Epithelial cell of esophagus (primary cell): ENCODE measurements around the gene FGD4.

ENCODE experiments used
- DNase-seq: peaks from one replicate; pipeline ENCODE4 v3.0.0; 2010; ENCODE audit warnings: low read depth
- H3K4me3 ChIP-seq: 2 replicates; pipeline ENCODE4 v1.5.1; 2011; ENCODE audit warnings: mild to moderate bottlenecking, low read length, control low read depth
- TF ChIP-seq, protein P1 (sequence below): IDR thresholded peaks from 2 replicates; pipeline ENCODE4 v1.5.1; 2011; ENCODE audit warnings: low read depth, mild to moderate bottlenecking, low read length, control low read depth, inconsistent platforms; ENCODE audit not compliant: insufficient read depth; ENCODE audit errors: missing control alignments

Gene FGD4

GRCh38 chr12:32488132-32488531, 88.8 kb downstream of the FGD4 start:
- DNase-seq, result no peak
- TF ChIP-seq, protein P1, sequence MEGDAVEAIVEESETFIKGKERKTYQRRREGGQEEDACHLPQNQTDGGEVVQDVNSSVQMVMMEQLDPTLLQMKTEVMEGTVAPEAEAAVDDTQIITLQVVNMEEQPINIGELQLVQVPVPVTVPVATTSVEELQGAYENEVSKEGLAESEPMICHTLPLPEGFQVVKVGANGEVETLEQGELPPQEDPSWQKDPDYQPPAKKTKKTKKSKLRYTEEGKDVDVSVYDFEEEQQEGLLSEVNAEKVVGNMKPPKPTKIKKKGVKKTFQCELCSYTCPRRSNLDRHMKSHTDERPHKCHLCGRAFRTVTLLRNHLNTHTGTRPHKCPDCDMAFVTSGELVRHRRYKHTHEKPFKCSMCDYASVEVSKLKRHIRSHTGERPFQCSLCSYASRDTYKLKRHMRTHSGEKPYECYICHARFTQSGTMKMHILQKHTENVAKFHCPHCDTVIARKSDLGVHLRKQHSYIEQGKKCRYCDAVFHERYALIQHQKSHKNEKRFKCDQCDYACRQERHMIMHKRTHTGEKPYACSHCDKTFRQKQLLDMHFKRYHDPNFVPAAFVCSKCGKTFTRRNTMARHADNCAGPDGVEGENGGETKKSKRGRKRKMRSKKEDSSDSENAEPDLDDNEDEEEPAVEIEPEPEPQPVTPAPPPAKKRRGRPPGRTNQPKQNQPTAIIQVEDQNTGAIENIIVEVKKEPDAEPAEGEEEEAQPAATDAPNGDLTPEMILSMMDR, result no peak
- H3K4me3 ChIP-seq, result no peak overlapping the region

- TF ChIP-seq, protein P1, result no peak
- H3K4me3 ChIP-seq, result no peak overlapping the region
- no peak for DNase-seq
Measured at GRCh38 chr12:32489070-32489469, 89.7 kb downstream of the FGD4 start.

DNA sequence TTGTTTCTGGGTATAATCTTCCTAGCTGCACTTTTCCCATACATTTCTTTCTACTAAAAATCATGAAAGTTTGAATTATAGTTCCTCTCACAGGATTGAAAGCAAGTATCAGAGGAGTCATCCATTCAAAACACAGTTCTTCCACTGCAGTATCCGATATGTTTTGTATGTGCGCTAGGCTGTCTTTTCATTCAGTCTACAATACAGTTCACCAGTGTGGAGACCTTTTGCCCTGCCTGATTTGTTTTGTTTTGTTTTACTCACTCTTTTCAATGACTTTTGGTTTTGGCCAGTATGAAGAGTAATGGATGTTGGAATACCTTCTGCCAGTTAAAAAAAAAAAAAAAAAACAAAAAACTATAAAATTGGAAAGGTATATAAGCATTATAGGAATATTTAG, 91.4 kb downstream of the FGD4 start:
- H3K4me3 ChIP-seq, result no peak overlapping the region
- TF ChIP-seq, protein P1, result no peak
- no peak for DNase-seq

- TF ChIP-seq, protein P1, result no peak
- no peak overlapping the region for H3K4me3 ChIP-seq
- no peak for DNase-seq
Measured at GRCh38 chr12:32493282-32493681, 93.9 kb downstream of the FGD4 start.

- no peak overlapping the region for H3K4me3 ChIP-seq
- TF ChIP-seq, protein P1, result no peak
- DNase-seq, result peak; percentile 30
Measured at GRCh38 chr12:32494656-32495055, 95.3 kb downstream of the FGD4 start.

DNA sequence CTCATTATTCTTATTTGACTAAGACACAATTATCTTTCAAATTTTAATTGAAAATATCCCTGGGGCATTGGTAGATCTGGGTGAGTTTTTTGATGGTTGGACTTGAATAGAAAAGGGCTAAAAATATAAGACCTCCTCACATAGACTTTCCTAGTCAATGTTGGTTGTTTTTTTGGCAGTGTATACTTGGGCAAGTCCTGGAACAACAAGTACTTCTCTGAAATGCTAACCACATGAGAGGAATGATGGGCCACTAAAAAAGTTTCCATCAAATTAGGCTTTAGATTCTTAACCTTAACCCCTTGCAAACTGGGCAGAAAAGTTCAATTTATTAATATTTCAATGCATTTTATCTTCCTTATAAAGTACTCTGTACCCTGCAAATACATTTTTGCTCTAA, 97.6 kb downstream of the FGD4 start:
- no peak overlapping the region for H3K4me3 ChIP-seq
- TF ChIP-seq, protein P1, result no peak
- no peak for DNase-seq

DNA sequence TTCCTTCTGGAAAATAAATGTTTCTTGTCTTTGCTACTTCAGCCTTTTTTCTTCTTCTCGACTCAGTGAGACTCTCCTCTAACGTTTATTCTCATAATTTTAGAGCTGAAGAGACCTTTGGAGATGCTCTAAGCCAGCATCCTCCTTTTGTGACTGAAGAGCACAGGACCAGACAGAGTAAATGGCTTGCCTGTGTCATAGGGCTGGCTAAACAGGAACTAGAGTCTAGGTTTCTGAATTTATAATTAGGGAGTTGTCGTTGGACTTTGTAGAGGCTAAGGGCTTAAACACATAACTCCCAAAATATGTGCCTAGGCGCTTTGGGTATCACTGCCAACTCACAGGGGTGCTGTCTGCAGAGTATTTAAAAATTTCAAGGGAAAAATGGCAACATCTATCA, 98.5 kb downstream of the FGD4 start:
- no peak overlapping the region for H3K4me3 ChIP-seq
- TF ChIP-seq, protein P1, result no peak
- DNase-seq, result no peak
